Neural cell (in vitro differentiated cells): Measurements from ENCODE around the gene CALML4. TPM values are rescaled to one million over a fixed set of nuclear protein-coding genes. Genes with fewer than 3 reads are reported as not detected.
"Not testable (repeated sequence)": the region's sequence is repeated elsewhere in the genome, so short reads cannot be mapped to it uniquely, and the experiment has no call there.

Source experiments
- H2AFZ ChIP-seq: fragments of 200-600, 300-800 bp; sonication (generic), shearing (Covaris generic); 2 replicates; pipeline ENCODE4 v1.6.0; 2014; ENCODE audit warnings: low read depth, mild to moderate bottlenecking, antibody characterized with exemption, low read length, moderate library complexity
- H3F3A ChIP-seq: fragments of 200-600 bp; shearing (Covaris generic); 2 replicates; pipeline ENCODE4 v1.6.1; 2016; ENCODE audit warnings: mild to moderate bottlenecking, moderate library complexity, mixed read lengths, antibody characterized with exemption, low read length; ENCODE audit not compliant: insufficient read depth, poor library complexity, severe bottlenecking
- H3K27ac ChIP-seq: fragments of 200-600, 300-800 bp; sonication (generic), shearing (Covaris generic); 2 replicates; pipeline ENCODE4 v1.5.1; 2014; ENCODE audit warnings: mild to moderate bottlenecking, low read length, moderate library complexity
- H3K27me3 ChIP-seq: fragments of 300-800, 200-600 bp; sonication (generic), shearing (Covaris generic); 2 replicates; pipeline ENCODE4 v1.6.0; 2014; ENCODE audit warnings: mild to moderate bottlenecking, low read depth, low read length, moderate library complexity; ENCODE audit not compliant: insufficient read depth
- H3K36me3 ChIP-seq: fragments of 300-800, 200-600 bp; sonication (generic), shearing (Covaris generic); 2 replicates; pipeline ENCODE4 v1.5.1; 2014; ENCODE audit warnings: mild to moderate bottlenecking, antibody characterized with exemption, low read length, moderate library complexity; ENCODE audit not compliant: insufficient read depth
- H3K4me2 ChIP-seq: fragments of 300-800, 200-600 bp; sonication (generic), shearing (Covaris generic); 2 replicates; pipeline ENCODE4 v1.6.0; 2014; ENCODE audit warnings: mild to moderate bottlenecking, low read length
- H3K4me3 ChIP-seq: fragments of 300-800, 200-600 bp; sonication (generic), shearing (Covaris generic); 2 replicates; pipeline ENCODE4 v1.5.1; 2014; ENCODE audit warnings: mild to moderate bottlenecking, low read length, moderate library complexity
- H3K79me2 ChIP-seq: fragments of 200-600 bp; shearing (Covaris generic); replicated peaks from 2 replicates; pipeline ENCODE4 v1.6.0; 2014; ENCODE audit warnings: mild to moderate bottlenecking, low read length, moderate library complexity; ENCODE audit not compliant: insufficient read depth
- H3K9ac ChIP-seq: fragments of 300-800, 200-600 bp; sonication (generic), shearing (Covaris generic); 2 replicates; pipeline ENCODE4 v1.6.1; 2016; ENCODE audit warnings: mild to moderate bottlenecking, low read length, mixed read lengths
- H3K9me2 ChIP-seq: fragments of 200-600 bp; shearing (Covaris generic); 2 replicates; pipeline ENCODE4 v1.6.1; 2016; ENCODE audit warnings: mild to moderate bottlenecking, low read length, mixed read lengths; ENCODE audit not compliant: insufficient read depth
- H3K9me3 ChIP-seq: fragments of 200-600, 300-800 bp; sonication (generic), shearing (Covaris generic); 2 replicates; pipeline ENCODE4 v1.6.1; 2016; ENCODE audit warnings: mild to moderate bottlenecking, mixed run types, low read length, moderate library complexity, mixed read lengths
- H4K20me1 ChIP-seq: fragments of 200-600 bp; shearing (Covaris generic); 2 replicates; pipeline ENCODE4 v1.6.1; 2016; ENCODE audit warnings: mild to moderate bottlenecking, mixed run types; ENCODE audit not compliant: insufficient read depth
- EP300 ChIP-seq: fragments of 450-650 bp; conservative IDR thresholded peaks from 2 replicates; pipeline ENCODE4 v1.6.1; 2014; ENCODE audit warnings: antibody characterized with exemption, mild to moderate bottlenecking, moderate library complexity; ENCODE audit not compliant: poor library complexity, severe bottlenecking
- EZH2 ChIP-seq: fragments of 200-600, 300-800 bp; shearing (Covaris generic), sonication (generic); IDR thresholded peaks from 2 replicates; pipeline ENCODE4 v1.6.1; 2014; ENCODE audit warnings: antibody characterized with exemption, low read length, borderline replicate concordance, mild to moderate bottlenecking; ENCODE audit not compliant: insufficient read depth, poor library complexity, severe bottlenecking
- MXI1 ChIP-seq: fragments of 450-650 bp; conservative IDR thresholded peaks from 2 replicates; pipeline ENCODE4 v1.6.1; 2014; ENCODE audit warnings: antibody characterized with exemption, mild to moderate bottlenecking; ENCODE audit not compliant: poor library complexity, severe bottlenecking
- POLR2AphosphoS5 ChIP-seq: IDR thresholded peaks from 2 replicates; pipeline ENCODE4 v1.6.1; 2012
- RAD21 ChIP-seq: fragments of 450-650 bp; conservative IDR thresholded peaks from 2 replicates; pipeline ENCODE4 v1.6.1; 2014; ENCODE audit warnings: antibody characterized with exemption, mild to moderate bottlenecking, moderate library complexity
- polyA plus RNA-seq: library from polyadenylated mRNA; depleted of rRNA; stranded (reverse); fragments of >200 nt; gene quantifications from 2 replicates; pipeline ENCODE4 v1.2.3, GENCODE V29; 2014
- TF ChIP-seq, protein P1 (sequence below): fragments of 450-650 bp; IDR thresholded peaks from 2 replicates; pipeline ENCODE4 v1.5.1; 2014; ENCODE audit warnings: antibody characterized with exemption, mild to moderate bottlenecking, moderate library complexity; ENCODE audit not compliant: poor library complexity, severe bottlenecking
- TF ChIP-seq, protein P2 (sequence below): IDR thresholded peaks from 2 replicates; pipeline ENCODE4 v1.6.1; 2012; ENCODE audit warnings: borderline replicate concordance

The CALML4 gene
- polyA plus RNA-seq, 1 donor from 2014 or later = 0.43 TPM

DNA sequence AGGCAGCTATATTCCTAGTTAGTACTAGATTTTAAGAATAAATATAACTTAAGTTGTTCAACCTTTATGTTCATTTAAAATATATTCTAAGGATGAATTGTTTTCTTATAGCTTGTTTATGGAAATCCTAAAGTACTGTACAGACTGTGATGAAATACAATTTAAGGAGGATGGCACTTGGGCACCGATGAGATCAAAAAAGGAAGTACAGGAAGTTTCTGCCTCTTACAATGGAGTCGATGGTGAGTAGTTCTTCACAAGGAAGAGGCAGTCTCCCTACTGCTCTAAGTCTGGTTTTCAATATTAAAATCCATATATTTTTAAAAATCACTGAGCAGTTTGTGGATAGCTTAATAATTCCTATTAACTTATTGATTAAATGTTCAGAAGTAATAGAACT, 29.6 kb downstream of the CALML4 start:
- Histone ChIP-seq H3K36me3 (peaks cover 18% of the 10 kb centered on the region), H3K27ac (no peak overlapping the region), H3K9ac (no peak overlapping the region), H3K4me3 (no peak overlapping the region), H4K20me1 (no peaks in the 10 kb centered on the region), H3K4me2 (no peak overlapping the region), H3F3A (no peaks in the 10 kb centered on the region), H3K9me2 (no peaks in the 10 kb centered on the region), H3K27me3 (no peaks in the 10 kb centered on the region), H2AFZ (no peak overlapping the region), H3K79me2 (no peaks in the 10 kb centered on the region), H3K9me3 (no peaks in the 10 kb centered on the region)
- TF ChIP-seq MXI1 = no peak
- no peak for TF ChIP-seq EP300

DNA sequence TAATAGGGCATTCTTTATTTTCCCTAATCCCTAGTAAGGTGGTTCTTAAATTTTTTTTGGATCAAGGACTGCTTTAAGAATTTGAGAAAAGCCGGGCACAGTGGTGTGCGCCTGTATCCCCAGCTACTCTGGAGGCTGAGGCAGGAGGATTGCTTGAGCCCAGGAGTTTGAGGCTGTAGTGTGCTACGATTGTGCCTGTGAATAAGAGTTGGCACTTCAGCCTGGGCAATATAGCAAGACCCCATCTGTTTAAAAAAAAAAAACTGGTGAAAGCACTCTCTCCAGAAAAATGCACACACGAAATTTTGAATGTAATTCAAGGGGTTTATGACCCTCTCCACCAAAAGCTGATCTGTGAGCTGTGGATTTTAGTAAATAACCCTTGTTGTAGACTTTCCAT, 32.0 kb downstream of the CALML4 start:
- peaks cover 18% of the 10 kb centered on the region for H3K36me3 ChIP-seq
- H3K9me2 ChIP-seq = no peaks in the 10 kb centered on the region
- no peaks in the 10 kb centered on the region for H3K27me3 ChIP-seq
- no peak overlapping the region for H3K4me3 ChIP-seq
- no peaks in the 10 kb centered on the region for H3K9me3 ChIP-seq
- H2AFZ ChIP-seq = no peak overlapping the region
- H3F3A ChIP-seq = no peaks in the 10 kb centered on the region
- TF ChIP-seq RAD21 (no peak), EZH2 (no peak), POLR2AphosphoS5 (no peak)
- no peak overlapping the region for H3K9ac ChIP-seq
- H3K27ac ChIP-seq = no peak overlapping the region
- no peak overlapping the region for H3K4me2 ChIP-seq
- H3K79me2 ChIP-seq = no peaks in the 10 kb centered on the region
- no peaks in the 10 kb centered on the region for H4K20me1 ChIP-seq

DNA sequence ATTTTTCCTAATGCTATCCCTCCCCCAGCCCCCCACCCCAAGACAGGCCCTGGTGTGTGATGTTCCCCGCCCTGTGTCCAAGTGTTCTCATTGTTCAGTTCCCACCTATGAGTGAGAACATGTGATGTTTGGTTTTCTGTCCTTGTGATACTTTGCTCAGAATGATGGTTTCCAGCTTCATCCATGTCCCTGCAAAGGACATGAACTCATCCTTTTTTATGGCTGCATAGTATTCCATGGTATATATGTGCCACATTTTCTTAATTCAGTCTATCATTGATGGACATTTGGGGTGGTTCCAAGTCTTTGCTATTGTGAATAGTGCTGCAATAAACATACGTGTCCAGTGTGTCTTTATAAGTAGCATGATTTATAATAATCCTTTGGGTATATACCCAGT, 33.1 kb downstream of the CALML4 start:
- not testable (repeated sequence) for H3K4me3 ChIP-seq, H2AFZ ChIP-seq, H3K79me2 ChIP-seq, H3K9me3 ChIP-seq, H3K9ac ChIP-seq, H3F3A ChIP-seq, H3K4me2 ChIP-seq, H3K27ac ChIP-seq, H4K20me1 ChIP-seq, H3K27me3 ChIP-seq, H3K9me2 ChIP-seq
- peaks cover 12% of the 10 kb centered on the region for H3K36me3 ChIP-seq

DNA sequence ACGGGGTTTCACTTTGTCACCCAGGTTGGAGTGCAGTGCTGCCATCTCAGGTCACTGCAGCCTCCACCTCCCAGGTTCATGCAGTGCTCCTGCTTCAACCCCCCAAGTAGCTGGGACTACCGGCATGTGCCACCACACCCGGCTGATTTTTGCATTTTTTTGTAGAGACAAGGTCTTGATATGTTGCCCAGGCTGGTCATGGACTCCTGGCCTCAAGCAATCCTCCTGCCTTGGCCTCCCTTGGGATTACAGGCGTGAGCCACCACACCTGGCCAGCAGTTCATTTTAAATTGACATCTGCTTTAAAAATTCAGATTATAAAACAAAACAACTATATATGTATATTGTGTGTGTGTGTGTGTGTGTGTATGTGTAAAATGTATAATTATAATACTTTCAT, 38.3 kb downstream of the CALML4 start:
- Histone ChIP-seq H3K27me3 (no peaks in the 10 kb centered on the region), H3K9ac (no peak overlapping the region), H3K4me2 (no peak overlapping the region), H3K36me3 (peaks cover 5% of the 10 kb centered on the region), H4K20me1 (no peaks in the 10 kb centered on the region), H3F3A (no peaks in the 10 kb centered on the region), H3K9me3 (no peaks in the 10 kb centered on the region), H3K79me2 (no peaks in the 10 kb centered on the region), H2AFZ (no peak overlapping the region), H3K27ac (no peak overlapping the region), H3K9me2 (no peaks in the 10 kb centered on the region), H3K4me3 (no peak overlapping the region)
- TF ChIP-seq EP300 (no peak), EZH2 (no peak)
- TF ChIP-seq, protein P1, sequence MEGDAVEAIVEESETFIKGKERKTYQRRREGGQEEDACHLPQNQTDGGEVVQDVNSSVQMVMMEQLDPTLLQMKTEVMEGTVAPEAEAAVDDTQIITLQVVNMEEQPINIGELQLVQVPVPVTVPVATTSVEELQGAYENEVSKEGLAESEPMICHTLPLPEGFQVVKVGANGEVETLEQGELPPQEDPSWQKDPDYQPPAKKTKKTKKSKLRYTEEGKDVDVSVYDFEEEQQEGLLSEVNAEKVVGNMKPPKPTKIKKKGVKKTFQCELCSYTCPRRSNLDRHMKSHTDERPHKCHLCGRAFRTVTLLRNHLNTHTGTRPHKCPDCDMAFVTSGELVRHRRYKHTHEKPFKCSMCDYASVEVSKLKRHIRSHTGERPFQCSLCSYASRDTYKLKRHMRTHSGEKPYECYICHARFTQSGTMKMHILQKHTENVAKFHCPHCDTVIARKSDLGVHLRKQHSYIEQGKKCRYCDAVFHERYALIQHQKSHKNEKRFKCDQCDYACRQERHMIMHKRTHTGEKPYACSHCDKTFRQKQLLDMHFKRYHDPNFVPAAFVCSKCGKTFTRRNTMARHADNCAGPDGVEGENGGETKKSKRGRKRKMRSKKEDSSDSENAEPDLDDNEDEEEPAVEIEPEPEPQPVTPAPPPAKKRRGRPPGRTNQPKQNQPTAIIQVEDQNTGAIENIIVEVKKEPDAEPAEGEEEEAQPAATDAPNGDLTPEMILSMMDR = no peak
- TF ChIP-seq, protein P2, sequence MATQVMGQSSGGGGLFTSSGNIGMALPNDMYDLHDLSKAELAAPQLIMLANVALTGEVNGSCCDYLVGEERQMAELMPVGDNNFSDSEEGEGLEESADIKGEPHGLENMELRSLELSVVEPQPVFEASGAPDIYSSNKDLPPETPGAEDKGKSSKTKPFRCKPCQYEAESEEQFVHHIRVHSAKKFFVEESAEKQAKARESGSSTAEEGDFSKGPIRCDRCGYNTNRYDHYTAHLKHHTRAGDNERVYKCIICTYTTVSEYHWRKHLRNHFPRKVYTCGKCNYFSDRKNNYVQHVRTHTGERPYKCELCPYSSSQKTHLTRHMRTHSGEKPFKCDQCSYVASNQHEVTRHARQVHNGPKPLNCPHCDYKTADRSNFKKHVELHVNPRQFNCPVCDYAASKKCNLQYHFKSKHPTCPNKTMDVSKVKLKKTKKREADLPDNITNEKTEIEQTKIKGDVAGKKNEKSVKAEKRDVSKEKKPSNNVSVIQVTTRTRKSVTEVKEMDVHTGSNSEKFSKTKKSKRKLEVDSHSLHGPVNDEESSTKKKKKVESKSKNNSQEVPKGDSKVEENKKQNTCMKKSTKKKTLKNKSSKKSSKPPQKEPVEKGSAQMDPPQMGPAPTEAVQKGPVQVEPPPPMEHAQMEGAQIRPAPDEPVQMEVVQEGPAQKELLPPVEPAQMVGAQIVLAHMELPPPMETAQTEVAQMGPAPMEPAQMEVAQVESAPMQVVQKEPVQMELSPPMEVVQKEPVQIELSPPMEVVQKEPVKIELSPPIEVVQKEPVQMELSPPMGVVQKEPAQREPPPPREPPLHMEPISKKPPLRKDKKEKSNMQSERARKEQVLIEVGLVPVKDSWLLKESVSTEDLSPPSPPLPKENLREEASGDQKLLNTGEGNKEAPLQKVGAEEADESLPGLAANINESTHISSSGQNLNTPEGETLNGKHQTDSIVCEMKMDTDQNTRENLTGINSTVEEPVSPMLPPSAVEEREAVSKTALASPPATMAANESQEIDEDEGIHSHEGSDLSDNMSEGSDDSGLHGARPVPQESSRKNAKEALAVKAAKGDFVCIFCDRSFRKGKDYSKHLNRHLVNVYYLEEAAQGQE = no peak
